Osteoblast (primary cell): ENCODE data around the gene RASGRP4. TPM values are rescaled to one million over a fixed set of nuclear protein-coding genes. Genes with fewer than 3 reads are reported as not detected.

Experiments used
- DNase-seq: peaks from one replicate; pipeline ENCODE4 v3.0.0; 2011; ENCODE audit warnings: low spot score, mixed read lengths; ENCODE audit not compliant: insufficient read length; ENCODE audit errors: missing footprints
- H2AFZ ChIP-seq: 2 replicates; pipeline ENCODE4 v1.6.0; 2011; ENCODE audit warnings: mild to moderate bottlenecking, low read length
- H3K27ac ChIP-seq: 2 replicates; pipeline ENCODE4 v1.5.1; 2011; ENCODE audit warnings: mild to moderate bottlenecking, low read depth, low read length, moderate library complexity
- H3K27me3 ChIP-seq: 2 replicates; pipeline ENCODE4 v1.6.0; 2012; ENCODE audit warnings: mild to moderate bottlenecking, control low read depth, inconsistent platforms, low read length, moderate library complexity; ENCODE audit not compliant: insufficient read depth
- H3K36me3 ChIP-seq: 2 replicates; pipeline ENCODE4 v1.5.1; 2011; ENCODE audit warnings: mild to moderate bottlenecking, low read length, control low read depth, moderate library complexity; ENCODE audit not compliant: insufficient read depth
- H3K4me1 ChIP-seq: 2 replicates; pipeline ENCODE4 v1.5.1; 2011; ENCODE audit warnings: mild to moderate bottlenecking, low read length, control low read depth, moderate library complexity; ENCODE audit not compliant: insufficient read depth
- H3K4me2 ChIP-seq: 2 replicates; pipeline ENCODE4 v1.6.0; 2011; ENCODE audit warnings: mild to moderate bottlenecking, low read length; ENCODE audit not compliant: insufficient read depth
- H3K4me3 ChIP-seq: fragments of 200-600 bp; sonication (generic); 3 replicates; pipeline ENCODE4 v1.5.1; 2012; ENCODE audit warnings: mild to moderate bottlenecking, low read length, inconsistent platforms; ENCODE audit not compliant: insufficient read depth
- H3K79me2 ChIP-seq: 2 replicates; pipeline ENCODE4 v1.6.0; 2012; ENCODE audit warnings: mild to moderate bottlenecking, low read length, control low read depth, inconsistent platforms; ENCODE audit not compliant: insufficient read depth
- H3K9me3 ChIP-seq: 2 replicates; pipeline ENCODE4 v1.5.1; 2011; ENCODE audit warnings: low read depth, low read length, control low read depth
- H4K20me1 ChIP-seq: 2 replicates; pipeline ENCODE4 v1.6.0; 2012; ENCODE audit warnings: mild to moderate bottlenecking, low read length, control low read depth; ENCODE audit not compliant: insufficient read depth
- CTCF ChIP-seq: IDR thresholded peaks from 2 replicates; pipeline ENCODE4 v1.5.1; 2011; ENCODE audit warnings: mild to moderate bottlenecking, low read depth, low read length, moderate library complexity; ENCODE audit errors: extremely low read depth
- total RNA-seq: library from RNA; depleted of rRNA; stranded (reverse); fragments of >200 nt; gene quantifications from 2 replicates; pipeline ENCODE4 v1.2.3, GENCODE V29; 2012

The RASGRP4 gene
- total RNA-seq, 1 donor: not detected

- Histone ChIP-seq H2AFZ (no peak overlapping the region), H3K4me2 (no peak overlapping the region), H3K4me3 (no peak overlapping the region), H3K27ac (no peak overlapping the region), H3K4me1 (no peaks in the 10 kb centered on the region), H3K9me3 (no peaks in the 10 kb centered on the region), H4K20me1 (no peaks in the 10 kb centered on the region), H3K36me3 (no peaks in the 10 kb centered on the region), H3K79me2 (no peaks in the 10 kb centered on the region), H3K27me3 (no peaks in the 10 kb centered on the region)
- DNase-seq: peak; percentile 71
- no peak for TF ChIP-seq CTCF
Measured at GRCh38 chr19:38445362-38445761, 19.3 kb upstream of the RASGRP4 start.

- H4K20me1 ChIP-seq: no peaks in the 10 kb centered on the region
- H2AFZ ChIP-seq: no peak overlapping the region
- no peaks in the 10 kb centered on the region for H3K9me3 ChIP-seq
- no peak overlapping the region for H3K4me3 ChIP-seq
- TF ChIP-seq CTCF: no peak
- no peak overlapping the region for H3K4me2 ChIP-seq
- H3K36me3 ChIP-seq: no peaks in the 10 kb centered on the region
- no peaks in the 10 kb centered on the region for H3K79me2 ChIP-seq
- H3K4me1 ChIP-seq: no peaks in the 10 kb centered on the region
- peak; percentile 80 for DNase-seq
- H3K27ac ChIP-seq: no peak overlapping the region
- no peaks in the 10 kb centered on the region for H3K27me3 ChIP-seq
Measured at GRCh38 chr19:38444026-38444425, 18.0 kb upstream of the RASGRP4 start.

- TF ChIP-seq CTCF: no peak
- Histone ChIP-seq H2AFZ (no peak overlapping the region), H4K20me1 (no peaks in the 10 kb centered on the region), H3K36me3 (no peaks in the 10 kb centered on the region), H3K79me2 (no peaks in the 10 kb centered on the region), H3K9me3 (no peaks in the 10 kb centered on the region), H3K4me1 (no peaks in the 10 kb centered on the region), H3K27ac (no peak overlapping the region), H3K27me3 (no peaks in the 10 kb centered on the region), H3K4me2 (no peak overlapping the region), H3K4me3 (no peak overlapping the region)
- DNase-seq: no peak
Measured at GRCh38 chr19:38443458-38443999, 17.5 kb upstream of the RASGRP4 start.

- Histone ChIP-seq H3K4me2 (no peak overlapping the region), H3K9me3 (no peaks in the 10 kb centered on the region), H3K27ac (no peak overlapping the region), H2AFZ (no peak overlapping the region), H3K27me3 (no peaks in the 10 kb centered on the region), H3K79me2 (no peaks in the 10 kb centered on the region), H3K36me3 (no peaks in the 10 kb centered on the region), H3K4me1 (no peaks in the 10 kb centered on the region), H4K20me1 (no peaks in the 10 kb centered on the region), H3K4me3 (no peak overlapping the region)
- no peak for TF ChIP-seq CTCF
- DNase-seq: peak; percentile 72
Measured at GRCh38 chr19:38442736-38443135, 16.7 kb upstream of the RASGRP4 start.
